Breast epithelium (tissue), 4 donors: Measurements from ENCODE around the gene CHCHD10. TPM values are rescaled to one million over a fixed set of nuclear protein-coding genes. Genes with fewer than 3 reads are reported as not detected.

Experiments
- DNase-seq, 2 donors: peaks; one replicate each; pipeline ENCODE4 v3.0.0-alpha.2; 2019; ENCODE audit warnings: low spot score in 2 of 2
- H3K27ac ChIP-seq, 2 donors: fragments of 200-600 bp; sonication (generic) in 1 of 2; one replicate each; pipeline ENCODE4 v1.5.1; 2016 to 2019; ENCODE audit warnings: mild to moderate bottlenecking in 1 of 2
- H3K27me3 ChIP-seq, 2 donors: fragments of 200-600 bp; sonication (generic) in 1 of 2; one replicate each; pipeline versions ENCODE4 v1.5.1 to v1.6.0; 2017 to 2019; ENCODE audit warnings: control low read depth in 1 of 2, mild to moderate bottlenecking in 1 of 2
- H3K36me3 ChIP-seq: fragments of 200-600 bp; one replicate; pipeline ENCODE4 v1.5.1; 2019
- H3K4me1 ChIP-seq, 2 donors: fragments of 200-600 bp; sonication (generic); one replicate each; pipeline ENCODE4 v1.5.1; 2016 to 2019; ENCODE audit warnings: control low read depth in 1 of 2
- H3K4me3 ChIP-seq, 3 donors: fragments of 200-600 bp; sonication (generic); 1 replicate in 2 of 3; 2 replicates in 1 of 3; pipeline ENCODE4 v1.5.1; 2016 to 2019; ENCODE audit warnings: mild to moderate bottlenecking in 3 of 3, moderate library complexity in 2 of 3
- H3K9me3 ChIP-seq, 2 donors: fragments of 200-600 bp; sonication (generic) in 1 of 2; one replicate each; pipeline ENCODE4 v1.5.1; 2016 to 2019; ENCODE audit warnings: control low read depth in 1 of 2
- CTCF ChIP-seq, 3 donors: fragments of 450-650 bp; IDR thresholded peaks; one replicate each; pipeline ENCODE4 v1.5.1; 2016 to 2017; ENCODE audit warnings: antibody characterized with exemption in 3 of 3, mild to moderate bottlenecking in 3 of 3, moderate library complexity in 3 of 3
- POLR2A ChIP-seq: fragments of 450-650 bp; IDR thresholded peaks from one replicate; pipeline ENCODE4 v1.6.1; 2016; ENCODE audit warnings: antibody characterized with exemption, mild to moderate bottlenecking, moderate library complexity
- POLR2AphosphoS5 ChIP-seq, 3 donors: sonication (generic); formaldehyde crosslinking; IDR thresholded peaks; one replicate each; pipeline ENCODE4 v1.6.1; 2017; ENCODE audit warnings: antibody characterized with exemption in 3 of 3
- intact Hi-C: fragments of 100-400 bp; cut with DNase I; formaldehyde crosslinking; loops from one replicate; pipeline ENCODE4 v1.15.1; 2023; ENCODE audit warnings: low total_unique reads
- total RNA-seq, 3 donors: library from RNA; depleted of rRNA; stranded (reverse); fragments of >200 nt; gene quantifications; one replicate each; pipeline ENCODE4 v1.1.0, GENCODE V29; 2016

Gene CHCHD10
- total RNA-seq, 3 donors from 2014 or later: 5.6 to 22.8 (median 21.4) TPM

- intact Hi-C loops: no loop called here
- Histone ChIP-seq H3K27ac (no peak overlapping the region), H3K4me3 (no peak overlapping the region), H3K4me1 (no peaks in the 10 kb centered on the region), H3K36me3 (no peaks in the 10 kb centered on the region), H3K9me3 (no peaks in the 10 kb centered on the region), H3K27me3 (no peaks in the 10 kb centered on the region)
- DNase-seq: no peak
- no peak for TF ChIP-seq POLR2A
- no peak for TF ChIP-seq CTCF (IDR thresholded peaks at IDR 0.05)
- TF ChIP-seq POLR2AphosphoS5 (IDR thresholded peaks at IDR 0.05): no peak
Observed at GRCh38 chr22:23760056-23760455, 7.7 kb downstream of the CHCHD10 start.

DNA sequence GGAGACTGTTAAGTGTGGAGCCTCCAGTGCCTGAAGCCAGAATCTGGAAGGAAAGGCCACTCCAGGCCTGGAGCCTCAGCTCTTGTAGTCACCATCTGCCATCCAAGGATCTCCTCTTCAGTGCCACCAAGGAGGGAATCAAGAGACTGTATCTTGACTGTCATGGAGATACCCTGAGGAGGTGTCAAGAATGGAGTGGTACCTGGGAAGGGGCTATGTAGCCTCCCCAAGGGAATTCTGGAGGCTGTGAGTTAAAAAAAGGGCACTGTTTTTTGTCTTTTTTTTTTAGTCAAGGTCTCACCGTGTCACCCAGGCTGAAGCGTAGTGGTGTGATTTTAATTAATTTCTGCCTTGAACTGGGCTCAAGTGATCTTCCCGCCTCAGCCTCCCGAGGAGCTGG is 8.2 kb downstream of the CHCHD10 start:
- Histone ChIP-seq H3K4me3 (no peak overlapping the region), H3K36me3 (no peaks in the 10 kb centered on the region), H3K4me1 (no peaks in the 10 kb centered on the region), H3K9me3 (no peaks in the 10 kb centered on the region), H3K27me3 (no peaks in the 10 kb centered on the region), H3K27ac (no peak overlapping the region)
- DNase-seq: no peak
- intact Hi-C loops: no loop called here
- TF ChIP-seq POLR2AphosphoS5 (IDR thresholded peaks at IDR 0.05) (no peak), POLR2A (no peak), CTCF (IDR thresholded peaks at IDR 0.05) (no peak)

DNA sequence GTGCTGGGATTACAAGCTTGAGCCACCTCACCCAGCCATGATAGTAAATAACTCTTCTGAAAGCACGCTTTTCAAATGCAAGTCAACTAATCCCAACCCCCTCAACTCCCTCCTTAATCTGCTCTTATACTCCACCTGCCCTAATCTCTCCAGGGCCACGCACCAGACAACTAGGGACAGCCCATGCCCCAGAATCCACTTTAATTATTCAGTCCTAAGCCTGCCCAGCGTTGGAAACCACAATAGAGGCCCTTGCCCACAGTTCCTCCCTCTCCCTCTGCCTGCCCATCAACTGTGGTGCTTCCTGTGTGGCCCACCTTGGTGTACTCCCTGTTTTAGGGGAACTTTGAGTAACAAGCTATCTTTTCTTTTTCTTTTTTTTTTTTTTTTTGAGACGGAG is 10.9 kb downstream of the CHCHD10 start:
- TF ChIP-seq CTCF (IDR thresholded peaks at IDR 0.05) (no peak), POLR2AphosphoS5 (IDR thresholded peaks at IDR 0.05) (no peak), POLR2A (no peak)
- Histone ChIP-seq H3K27me3 (no peaks in the 10 kb centered on the region), H3K4me3 (no peak overlapping the region), H3K27ac (no peak overlapping the region), H3K36me3 (no peaks in the 10 kb centered on the region), H3K4me1 (no peaks in the 10 kb centered on the region), H3K9me3 (no peaks in the 10 kb centered on the region)
- no peak for DNase-seq
- intact Hi-C loops: no loop called here

DNA sequence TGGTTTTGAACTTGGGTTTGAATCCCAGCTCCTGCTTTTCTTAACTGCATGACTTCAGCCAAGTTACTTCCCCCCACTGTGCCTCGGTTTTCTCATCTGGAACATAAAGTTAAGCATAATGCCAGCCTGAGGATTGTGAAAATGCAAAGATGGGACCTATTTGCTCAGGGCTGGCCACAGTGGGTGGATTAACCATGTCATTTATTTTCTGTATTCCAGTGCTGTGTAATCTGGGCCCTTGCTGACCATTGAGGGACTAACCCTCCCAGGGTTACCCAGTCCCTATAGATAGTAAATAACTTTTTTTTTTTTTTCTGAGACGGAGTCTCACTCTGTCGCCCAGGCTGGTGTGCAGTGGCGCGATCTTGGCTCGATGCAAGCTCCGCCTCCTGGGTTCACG is 12.1 kb downstream of the CHCHD10 start:
- H3K27ac ChIP-seq: no peak overlapping the region
- DNase-seq: no peak
- TF ChIP-seq CTCF (IDR thresholded peaks at IDR 0.05) (no peak), POLR2AphosphoS5 (IDR thresholded peaks at IDR 0.05) (no peak), POLR2A (no peak)
- H3K27me3 ChIP-seq: no peaks in the 10 kb centered on the region
- no peaks in the 10 kb centered on the region for H3K36me3 ChIP-seq
- H3K4me3 ChIP-seq: no peak overlapping the region
- H3K4me1 ChIP-seq: no peaks in the 10 kb centered on the region
- intact Hi-C loops: no loop called here
- H3K9me3 ChIP-seq: no peaks in the 10 kb centered on the region

- no peak overlapping the region for H3K4me3 ChIP-seq
- no peaks in the 10 kb centered on the region for H3K27me3 ChIP-seq
- no peaks in the 10 kb centered on the region for H3K36me3 ChIP-seq
- H3K4me1 ChIP-seq: no peaks in the 10 kb centered on the region
- no peak for TF ChIP-seq POLR2AphosphoS5 (IDR thresholded peaks at IDR 0.05)
- TF ChIP-seq CTCF (IDR thresholded peaks at IDR 0.05): no peak
- TF ChIP-seq POLR2A: no peak
- intact Hi-C loops: no loop called here
- no peak overlapping the region for H3K27ac ChIP-seq
- DNase-seq: no peak
- no peaks in the 10 kb centered on the region for H3K9me3 ChIP-seq
Observed at GRCh38 chr22:23754980-23755636, 12.7 kb downstream of the CHCHD10 start.
